NT2/D1 (cell line): ENCODE data around the gene SLC5A9.

Experiments used
- SUZ12 ChIP-seq: IDR thresholded peaks from 2 replicates; pipeline ENCODE4 v1.6.1; 2011; ENCODE audit not compliant: insufficient read length, insufficient read depth; ENCODE audit errors: extremely low read depth
- ZNF274 ChIP-seq: IDR thresholded peaks from 2 replicates; pipeline ENCODE4 v1.6.1; 2011; ENCODE audit warnings: mild to moderate bottlenecking, low read depth, low read length

- TF ChIP-seq SUZ12 (no peak), ZNF274 (no peak)
These were observed 40.5 kb downstream of the SLC5A9 start for GRCh38 chr1:48263041-48263440.
